SU-DHL-6 (cell line): ENCODE measurements around the gene CHTOP.

Experiments used
- EZH2phosphoT487 ChIP-seq: fragments of 200-600 bp; sonication (generic), shearing (Covaris generic); conservative IDR thresholded peaks from 2 replicates; pipeline ENCODE4 v1.6.1; 2018; ENCODE audit warnings: mild to moderate bottlenecking, antibody characterized with exemption, low read length, moderate library complexity, mixed read lengths
- TF ChIP-seq, protein P1 (sequence below): fragments of 200-600 bp; sonication (generic); IDR thresholded peaks from one replicate; pipeline ENCODE4 v1.5.1; 2017; ENCODE audit warnings: antibody characterized with exemption, mild to moderate bottlenecking, low read length, moderate library complexity; ENCODE audit not compliant: insufficient read depth, poor library complexity, severe bottlenecking

DNA sequence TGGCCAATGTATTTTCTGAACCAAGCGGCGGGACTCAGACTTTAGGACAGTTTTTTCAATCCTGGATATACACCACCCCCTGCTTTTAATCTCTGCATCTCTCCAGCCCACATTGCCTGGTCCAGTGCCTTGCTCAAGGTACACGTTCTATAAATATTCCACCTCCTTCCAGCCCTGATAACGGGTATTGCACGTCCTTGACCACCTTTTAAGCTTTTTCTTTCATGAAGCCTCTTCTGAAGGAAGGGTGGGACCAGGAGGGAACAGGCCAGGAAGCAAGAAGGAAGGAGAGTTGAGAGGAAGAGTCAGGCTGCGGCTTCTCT, 24.3 kb upstream of the CHTOP start:
- TF ChIP-seq, protein P1, sequence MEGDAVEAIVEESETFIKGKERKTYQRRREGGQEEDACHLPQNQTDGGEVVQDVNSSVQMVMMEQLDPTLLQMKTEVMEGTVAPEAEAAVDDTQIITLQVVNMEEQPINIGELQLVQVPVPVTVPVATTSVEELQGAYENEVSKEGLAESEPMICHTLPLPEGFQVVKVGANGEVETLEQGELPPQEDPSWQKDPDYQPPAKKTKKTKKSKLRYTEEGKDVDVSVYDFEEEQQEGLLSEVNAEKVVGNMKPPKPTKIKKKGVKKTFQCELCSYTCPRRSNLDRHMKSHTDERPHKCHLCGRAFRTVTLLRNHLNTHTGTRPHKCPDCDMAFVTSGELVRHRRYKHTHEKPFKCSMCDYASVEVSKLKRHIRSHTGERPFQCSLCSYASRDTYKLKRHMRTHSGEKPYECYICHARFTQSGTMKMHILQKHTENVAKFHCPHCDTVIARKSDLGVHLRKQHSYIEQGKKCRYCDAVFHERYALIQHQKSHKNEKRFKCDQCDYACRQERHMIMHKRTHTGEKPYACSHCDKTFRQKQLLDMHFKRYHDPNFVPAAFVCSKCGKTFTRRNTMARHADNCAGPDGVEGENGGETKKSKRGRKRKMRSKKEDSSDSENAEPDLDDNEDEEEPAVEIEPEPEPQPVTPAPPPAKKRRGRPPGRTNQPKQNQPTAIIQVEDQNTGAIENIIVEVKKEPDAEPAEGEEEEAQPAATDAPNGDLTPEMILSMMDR, result no peak
- no peak for TF ChIP-seq EZH2phosphoT487
